WTC11 (cell line): ENCODE measurements around the gene VCL. TPM values are rescaled to one million over a fixed set of nuclear protein-coding genes. Genes with fewer than 3 reads are reported as not detected.

Experiments
- ATAC-seq: fragments of 200-7000 bp; cut with Tn5 transposase; 2 replicates; pipeline ENCODE4 v1.10.0; 2021; ENCODE audit warnings: mild to moderate bottlenecking, moderate library complexity
- CTCF ChIA-PET: fragments of 300-600 bp; sonication (Branson Sonifier 250); formaldehyde crosslinking; loops from one replicate; lab custom pipeline; 2021; ENCODE audit warnings: antibody characterized with exemption; lab: Charles Lee
- POLR2A ChIA-PET: fragments of 350-600 bp; sonication (Branson Sonifier 250); formaldehyde crosslinking; loops from one replicate; lab custom pipeline; 2021; ENCODE audit warnings: antibody characterized with exemption; lab: Charles Lee
- DNase-seq: peaks from one replicate; pipeline ENCODE4 v3.0.0; 2021; ENCODE audit warnings: low spot score
- H3K27ac Mint-ChIP-seq: 2 replicates; pipeline ENCODE4 v1.8.0; 2021; ENCODE audit warnings: mixed read lengths
- H3K27me3 Mint-ChIP-seq: 2 replicates; pipeline ENCODE4 v1.8.0; 2021; ENCODE audit warnings: low read depth, mild to moderate bottlenecking, moderate library complexity, mixed read lengths
- H3K36me3 Mint-ChIP-seq: 2 replicates; pipeline ENCODE4 v1.8.0; 2021; ENCODE audit warnings: mixed read lengths
- H3K4me1 Mint-ChIP-seq: 2 replicates; pipeline ENCODE4 v1.8.0; 2022; ENCODE audit warnings: mixed read lengths
- H3K4me3 Mint-ChIP-seq: 2 replicates; pipeline ENCODE4 v1.8.0; 2021; ENCODE audit warnings: mild to moderate bottlenecking, moderate library complexity, mixed read lengths
- H3K9me3 Mint-ChIP-seq: 2 replicates; pipeline ENCODE4 v1.8.0; 2021; ENCODE audit warnings: mixed read lengths
- CBFB ChIP-seq: sonication (generic); formaldehyde crosslinking; IDR thresholded peaks from 2 replicates; pipeline ENCODE4 v1.8.1; 2022; ENCODE audit warnings: mild to moderate bottlenecking, low read depth, missing genetic modification reagents
- ELF4 ChIP-seq: sonication (generic); formaldehyde crosslinking; IDR thresholded peaks from 2 replicates; pipeline ENCODE4 v1.8.1; 2022; ENCODE audit warnings: low read depth, mild to moderate bottlenecking, moderate library complexity, missing genetic modification reagents
- ETV6 ChIP-seq: sonication (generic); formaldehyde crosslinking; IDR thresholded peaks from 2 replicates; pipeline ENCODE4 v1.8.1; 2022; ENCODE audit warnings: mild to moderate bottlenecking, missing genetic modification reagents
- GRHL2 ChIP-seq: fragments of 250-450 bp; sonication (Bioruptor Pico); IDR thresholded peaks from 2 replicates; pipeline ENCODE4 v1.8.0; 2022; ENCODE audit warnings: mild to moderate bottlenecking, moderate library complexity; ENCODE audit not compliant: insufficient replicate concordance, severe bottlenecking
- GTF2I ChIP-seq: fragments of 250-450 bp; sonication (Bioruptor Pico); conservative IDR thresholded peaks from 2 replicates; pipeline ENCODE4 v1.4.0; 2021; ENCODE audit warnings: mild to moderate bottlenecking
- IRF2 ChIP-seq: sonication (generic); formaldehyde crosslinking; IDR thresholded peaks from 2 replicates; pipeline ENCODE4 v1.8.0; 2022; ENCODE audit warnings: low read depth, missing genetic modification reagents, borderline replicate concordance
- JUN ChIP-seq: sonication (generic); formaldehyde crosslinking; IDR thresholded peaks from 2 replicates; pipeline ENCODE4 v1.8.0; 2023; ENCODE audit warnings: mild to moderate bottlenecking, missing genetic modification reagents
- NFATC4 ChIP-seq: fragments of 250-450 bp; sonication (Bioruptor Pico); IDR thresholded peaks from 2 replicates; pipeline ENCODE4 v1.9.0; 2021; ENCODE audit warnings: mild to moderate bottlenecking
- NR2C2 ChIP-seq: sonication (generic); formaldehyde crosslinking; IDR thresholded peaks from 2 replicates; pipeline ENCODE4 v1.8.0; 2022; ENCODE audit warnings: mild to moderate bottlenecking, missing genetic modification reagents
- NR3C1 ChIP-seq: sonication (generic); formaldehyde crosslinking; conservative IDR thresholded peaks from 2 replicates; pipeline ENCODE4 v1.8.1; 2023; ENCODE audit warnings: low read depth, mild to moderate bottlenecking, missing genetic modification reagents
- PRRX2 ChIP-seq: fragments of 250-450 bp; sonication (Bioruptor Pico); IDR thresholded peaks from 2 replicates; pipeline ENCODE4 v1.8.0; 2021; ENCODE audit warnings: mild to moderate bottlenecking
- RELA ChIP-seq: sonication (generic); formaldehyde crosslinking; IDR thresholded peaks from 2 replicates; pipeline ENCODE4 v1.8.1; 2022; ENCODE audit warnings: missing genetic modification reagents, mild to moderate bottlenecking, borderline replicate concordance
- SMAD3 ChIP-seq: sonication (generic); formaldehyde crosslinking; IDR thresholded peaks from 2 replicates; pipeline ENCODE4 v1.8.0; 2022; ENCODE audit warnings: missing genetic modification reagents, mild to moderate bottlenecking, borderline replicate concordance
- ZNF263 ChIP-seq: sonication (generic); formaldehyde crosslinking; IDR thresholded peaks from 2 replicates; pipeline ENCODE4 v1.8.1; 2022; ENCODE audit warnings: low read depth, mild to moderate bottlenecking, moderate library complexity, missing genetic modification reagents
- ZNF317 ChIP-seq: sonication (generic); formaldehyde crosslinking; IDR thresholded peaks from 2 replicates; pipeline ENCODE4 v1.8.1; 2023; ENCODE audit warnings: low read depth, mild to moderate bottlenecking, moderate library complexity, missing genetic modification reagents, borderline replicate concordance
- total RNA-seq: library from RNA; stranded (reverse); gene quantifications from 3 replicates; pipeline ENCODE4 v1.2.3, GENCODE V29; 2021
- TF ChIP-seq, protein P1 (sequence below): sonication (generic); formaldehyde crosslinking; IDR thresholded peaks from 2 replicates; pipeline ENCODE4 v1.8.1; 2023; ENCODE audit warnings: mild to moderate bottlenecking, missing genetic modification reagents
- TF ChIP-seq, protein P2 (sequence below): sonication (generic); formaldehyde crosslinking; IDR thresholded peaks from 2 replicates; pipeline ENCODE4 v1.8.1; 2022; ENCODE audit warnings: mild to moderate bottlenecking, missing genetic modification reagents, moderate library complexity, borderline replicate concordance
- TF ChIP-seq, protein P3 (sequence below): sonication (generic); formaldehyde crosslinking; IDR thresholded peaks from 2 replicates; pipeline ENCODE4 v1.8.1; 2022; ENCODE audit warnings: mild to moderate bottlenecking, moderate library complexity, missing genetic modification reagents
- TF ChIP-seq, protein P4 (sequence below): sonication (generic); formaldehyde crosslinking; conservative IDR thresholded peaks from 2 replicates; pipeline ENCODE4 v1.8.1; 2022; ENCODE audit warnings: mild to moderate bottlenecking, missing genetic modification reagents
- TF ChIP-seq, protein P5 (sequence below): sonication (generic); formaldehyde crosslinking; IDR thresholded peaks from 2 replicates; pipeline ENCODE4 v1.8.1; 2022; ENCODE audit warnings: low read depth, missing genetic modification reagents, borderline replicate concordance
- TF ChIP-seq, protein P6 (sequence below): sonication (generic); formaldehyde crosslinking; IDR thresholded peaks from 2 replicates; pipeline ENCODE4 v1.8.1; 2023; ENCODE audit warnings: mild to moderate bottlenecking, missing genetic modification reagents, moderate library complexity

The VCL gene
- total RNA-seq, 1 experiment from 2014 or later, result 225 TPM

DNA sequence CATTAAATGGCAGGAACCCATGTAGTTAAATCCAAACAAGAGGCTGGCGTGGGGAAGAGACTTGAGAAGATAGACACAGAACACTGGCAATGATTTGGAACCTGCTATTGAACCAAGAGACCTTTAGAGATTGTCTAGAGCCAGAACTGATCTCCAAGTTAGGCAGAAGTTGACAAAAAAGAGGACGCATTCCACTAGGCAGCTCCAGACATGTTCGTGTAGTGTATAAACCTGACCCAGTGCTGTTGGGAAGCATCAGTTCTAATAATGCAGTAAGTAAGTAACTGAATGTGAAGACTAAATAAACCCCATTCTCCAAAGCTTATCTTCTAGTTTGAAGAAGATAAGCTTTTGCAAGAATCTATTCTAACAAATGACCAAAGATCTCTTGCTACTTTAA lies 101.9 kb downstream of the VCL start:
- POLR2A ChIA-PET, result no interaction called here

DNA sequence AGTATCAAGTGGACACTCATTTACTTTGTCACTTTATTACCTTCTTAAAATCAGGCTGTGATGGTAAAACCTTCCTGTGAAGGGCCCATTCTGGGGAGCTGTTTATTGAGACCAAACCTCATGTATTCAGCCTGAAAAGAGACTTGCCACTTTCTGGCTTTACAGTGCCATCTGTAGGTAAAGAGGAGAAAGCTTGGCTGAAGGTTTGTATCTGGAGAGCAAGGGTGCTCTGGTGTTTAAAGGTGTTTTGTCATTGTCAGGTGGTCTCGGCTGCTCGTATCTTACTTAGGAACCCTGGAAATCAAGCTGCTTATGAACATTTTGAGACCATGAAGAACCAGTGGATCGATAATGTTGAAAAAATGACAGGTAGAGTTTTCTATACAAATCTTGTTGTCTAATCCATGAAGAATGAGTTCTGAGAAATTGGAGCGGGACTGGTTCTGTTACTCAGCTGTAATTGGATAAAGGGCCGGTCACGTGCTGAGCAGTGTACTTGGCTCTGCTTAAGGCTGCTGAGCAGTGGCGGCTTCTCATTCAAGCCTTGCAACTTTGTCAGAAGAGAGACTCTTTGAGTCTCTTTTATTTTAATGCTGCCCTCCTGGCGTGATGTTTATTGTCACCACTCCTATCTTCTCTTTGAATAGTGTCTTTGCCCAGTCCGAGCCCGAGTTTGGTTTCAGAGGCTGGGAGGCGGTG lies 105.8 kb downstream of the VCL start:
- Mint-ChIP-seq H3K27ac (peak overlapping the region; percentile 71; the same call in 1 of the 2 replicates), H3K9me3 (no peaks in the 10 kb centered on the region)
- CTCF ChIA-PET, result interaction anchor here (0.6 to 2.8 kb wide), 16 partner anchors 8 to 284 kb away, joined by 3 to 16 read pairs (median 4); no protein-coding TSS in a partner anchor
- TF ChIP-seq SMAD3, result no peak
- no peak for TF ChIP-seq CBFB (CRISPR knock-in tag)
- TF ChIP-seq, all 79 proteins: peak for 0
- Mint-ChIP-seq H3K4me3 (no peak overlapping the region), H3K36me3 (peaks cover 88% of the 10 kb centered on the region), H3K4me1 (no peaks in the 10 kb centered on the region), H3K27me3 (no peaks in the 10 kb centered on the region)
- DNase-seq (no peak), ATAC-seq (peak; percentile 81)
- POLR2A ChIA-PET, result no interaction called here

More for the DNA sequence above, 101.9 kb downstream of the VCL start:
- TF ChIP-seq, protein P1, sequence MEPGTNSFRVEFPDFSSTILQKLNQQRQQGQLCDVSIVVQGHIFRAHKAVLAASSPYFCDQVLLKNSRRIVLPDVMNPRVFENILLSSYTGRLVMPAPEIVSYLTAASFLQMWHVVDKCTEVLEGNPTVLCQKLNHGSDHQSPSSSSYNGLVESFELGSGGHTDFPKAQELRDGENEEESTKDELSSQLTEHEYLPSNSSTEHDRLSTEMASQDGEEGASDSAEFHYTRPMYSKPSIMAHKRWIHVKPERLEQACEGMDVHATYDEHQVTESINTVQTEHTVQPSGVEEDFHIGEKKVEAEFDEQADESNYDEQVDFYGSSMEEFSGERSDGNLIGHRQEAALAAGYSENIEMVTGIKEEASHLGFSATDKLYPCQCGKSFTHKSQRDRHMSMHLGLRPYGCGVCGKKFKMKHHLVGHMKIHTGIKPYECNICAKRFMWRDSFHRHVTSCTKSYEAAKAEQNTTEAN (CRISPR knock-in tag), result no peak
- no peak for TF ChIP-seq ZNF317 (CRISPR knock-in tag)
- no peak for TF ChIP-seq PRRX2 (CRISPR knock-in tag)
- TF ChIP-seq JUN, result no peak
- TF ChIP-seq, protein P2, sequence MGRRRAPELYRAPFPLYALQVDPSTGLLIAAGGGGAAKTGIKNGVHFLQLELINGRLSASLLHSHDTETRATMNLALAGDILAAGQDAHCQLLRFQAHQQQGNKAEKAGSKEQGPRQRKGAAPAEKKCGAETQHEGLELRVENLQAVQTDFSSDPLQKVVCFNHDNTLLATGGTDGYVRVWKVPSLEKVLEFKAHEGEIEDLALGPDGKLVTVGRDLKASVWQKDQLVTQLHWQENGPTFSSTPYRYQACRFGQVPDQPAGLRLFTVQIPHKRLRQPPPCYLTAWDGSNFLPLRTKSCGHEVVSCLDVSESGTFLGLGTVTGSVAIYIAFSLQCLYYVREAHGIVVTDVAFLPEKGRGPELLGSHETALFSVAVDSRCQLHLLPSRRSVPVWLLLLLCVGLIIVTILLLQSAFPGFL (CRISPR knock-in tag), result no peak
- TF ChIP-seq RELA (CRISPR knock-in tag), result no peak
- TF ChIP-seq NFATC4 (CRISPR knock-in tag), result no peak
- TF ChIP-seq ETV6 (CRISPR knock-in tag), result no peak
- no peak for TF ChIP-seq ZNF263 (CRISPR knock-in tag)
- TF ChIP-seq, protein P3, sequence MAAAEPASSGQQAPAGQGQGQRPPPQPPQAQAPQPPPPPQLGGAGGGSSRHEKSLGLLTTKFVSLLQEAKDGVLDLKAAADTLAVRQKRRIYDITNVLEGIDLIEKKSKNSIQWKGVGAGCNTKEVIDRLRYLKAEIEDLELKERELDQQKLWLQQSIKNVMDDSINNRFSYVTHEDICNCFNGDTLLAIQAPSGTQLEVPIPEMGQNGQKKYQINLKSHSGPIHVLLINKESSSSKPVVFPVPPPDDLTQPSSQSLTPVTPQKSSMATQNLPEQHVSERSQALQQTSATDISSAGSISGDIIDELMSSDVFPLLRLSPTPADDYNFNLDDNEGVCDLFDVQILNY (CRISPR knock-in tag), result no peak
- no peaks in the 10 kb centered on the region for H3K27me3 Mint-ChIP-seq
- CTCF ChIA-PET, result interaction anchor here (1.1 to 1.8 kb wide), 2 partner anchors 27 to 220 kb away, joined by 4 to 5 read pairs; no protein-coding TSS in a partner anchor
- no peak for ATAC-seq
- H3K9me3 Mint-ChIP-seq, result no peaks in the 10 kb centered on the region
- no peak overlapping the region for H3K4me3 Mint-ChIP-seq
- peak overlapping the region; percentile 59 for H3K27ac Mint-ChIP-seq
- no peak for DNase-seq
- H3K36me3 Mint-ChIP-seq, result peaks cover 85% of the 10 kb centered on the region
- no peaks in the 10 kb centered on the region for H3K4me1 Mint-ChIP-seq

DNA sequence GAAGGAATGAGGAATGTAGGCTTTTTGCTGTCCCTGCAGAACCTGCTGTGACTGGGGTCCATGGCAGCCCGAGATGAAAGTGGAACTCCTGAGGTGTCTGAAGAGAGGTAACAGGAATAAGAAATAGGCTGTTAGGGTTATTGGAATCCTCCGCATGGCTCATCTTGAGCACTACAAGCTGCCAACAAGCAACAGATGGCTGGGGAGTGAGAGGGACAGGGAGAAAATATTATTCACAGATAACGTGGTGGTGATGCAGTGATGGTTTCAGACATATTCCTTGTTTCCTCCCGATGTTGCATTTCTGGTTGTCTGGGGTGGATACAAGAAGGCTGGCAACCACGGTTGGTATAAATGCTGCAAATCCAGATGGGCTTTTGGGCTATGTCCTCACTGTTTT lies 106.6 kb downstream of the VCL start:
- POLR2A ChIA-PET, result no interaction called here
- Mint-ChIP-seq H3K9me3 (no peaks in the 10 kb centered on the region), H3K27ac (no peak overlapping the region), H3K4me3 (no peak overlapping the region), H3K4me1 (no peaks in the 10 kb centered on the region), H3K27me3 (no peaks in the 10 kb centered on the region), H3K36me3 (peaks cover 88% of the 10 kb centered on the region)
- CTCF ChIA-PET, result interaction anchor here (0.8 to 1.4 kb wide), 3 partner anchors 33 to 217 kb away, joined by 3 to 16 read pairs (median 6); no protein-coding TSS in a partner anchor
- ATAC-seq, result no peak
- TF ChIP-seq, protein P4, sequence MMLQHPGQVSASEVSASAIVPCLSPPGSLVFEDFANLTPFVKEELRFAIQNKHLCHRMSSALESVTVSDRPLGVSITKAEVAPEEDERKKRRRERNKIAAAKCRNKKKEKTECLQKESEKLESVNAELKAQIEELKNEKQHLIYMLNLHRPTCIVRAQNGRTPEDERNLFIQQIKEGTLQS (CRISPR knock-in tag), result no peak
- TF ChIP-seq SMAD3 (no peak), GTF2I (CRISPR knock-in tag) (no peak), GRHL2 (no peak), IRF2 (CRISPR knock-in tag) (no peak), NR2C2 (CRISPR knock-in tag) (no peak), JUN (no peak), NR3C1 (CRISPR knock-in tag) (no peak), ELF4 (CRISPR knock-in tag) (no peak)
- TF ChIP-seq, protein P5, sequence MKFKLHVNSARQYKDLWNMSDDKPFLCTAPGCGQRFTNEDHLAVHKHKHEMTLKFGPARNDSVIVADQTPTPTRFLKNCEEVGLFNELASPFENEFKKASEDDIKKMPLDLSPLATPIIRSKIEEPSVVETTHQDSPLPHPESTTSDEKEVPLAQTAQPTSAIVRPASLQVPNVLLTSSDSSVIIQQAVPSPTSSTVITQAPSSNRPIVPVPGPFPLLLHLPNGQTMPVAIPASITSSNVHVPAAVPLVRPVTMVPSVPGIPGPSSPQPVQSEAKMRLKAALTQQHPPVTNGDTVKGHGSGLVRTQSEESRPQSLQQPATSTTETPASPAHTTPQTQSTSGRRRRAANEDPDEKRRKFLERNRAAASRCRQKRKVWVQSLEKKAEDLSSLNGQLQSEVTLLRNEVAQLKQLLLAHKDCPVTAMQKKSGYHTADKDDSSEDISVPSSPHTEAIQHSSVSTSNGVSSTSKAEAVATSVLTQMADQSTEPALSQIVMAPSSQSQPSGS, result no peak
- TF ChIP-seq, protein P6, sequence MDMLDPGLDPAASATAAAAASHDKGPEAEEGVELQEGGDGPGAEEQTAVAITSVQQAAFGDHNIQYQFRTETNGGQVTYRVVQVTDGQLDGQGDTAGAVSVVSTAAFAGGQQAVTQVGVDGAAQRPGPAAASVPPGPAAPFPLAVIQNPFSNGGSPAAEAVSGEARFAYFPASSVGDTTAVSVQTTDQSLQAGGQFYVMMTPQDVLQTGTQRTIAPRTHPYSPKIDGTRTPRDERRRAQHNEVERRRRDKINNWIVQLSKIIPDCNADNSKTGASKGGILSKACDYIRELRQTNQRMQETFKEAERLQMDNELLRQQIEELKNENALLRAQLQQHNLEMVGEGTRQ (CRISPR knock-in tag), result no peak
- DNase-seq, result no peak
